ENCODE data around the gene KRTAP12-3.
"Not testable (repeated sequence)": the region's sequence is repeated elsewhere in the genome, so short reads cannot be mapped to it uniquely, and the experiment has no call there.

Gene KRTAP12-3

GRCh38 chr21:44686000-44686781 lies 28.5 kb downstream of the KRTAP12-3 start:
- FAIRE-seq, result no peak

GRCh38 chr21:44686843-44687561 lies 29.3 kb downstream of the KRTAP12-3 start:
- FAIRE-seq, result no peak

- FAIRE-seq, result no peak
These were observed 29.9 kb downstream of the KRTAP12-3 start for GRCh38 chr21:44687671-44688070.

- FAIRE-seq, result not testable (repeated sequence)
These were observed 32.0 kb downstream of the KRTAP12-3 start for GRCh38 chr21:44689740-44690139.

GRCh38 chr21:44691686-44692085 lies 34.0 kb downstream of the KRTAP12-3 start:
- no peak for FAIRE-seq

- FAIRE-seq, result no peak
These were observed 35.2 kb downstream of the KRTAP12-3 start for GRCh38 chr21:44692798-44693512.

DNA sequence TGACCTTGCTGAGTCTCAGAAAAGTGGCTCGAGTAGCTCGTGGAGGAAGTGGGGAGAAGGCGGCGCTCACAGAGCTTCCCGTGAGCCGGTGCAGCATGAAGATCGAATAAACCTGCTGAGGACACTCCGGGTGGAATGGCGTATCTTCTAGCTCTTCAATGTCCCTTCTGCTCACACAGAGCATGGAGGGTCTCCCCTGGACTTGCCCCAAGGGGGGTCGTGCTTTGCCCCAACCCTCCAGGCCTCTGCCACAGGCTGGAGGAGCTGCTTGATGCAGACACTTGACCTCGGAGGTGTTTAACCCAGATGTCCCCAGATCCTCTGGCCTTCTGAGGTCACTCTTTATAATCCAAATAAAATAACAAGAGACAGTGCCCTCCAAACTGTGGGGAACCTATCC lies 37.0 kb downstream of the KRTAP12-3 start:
- no peak for FAIRE-seq

GRCh38 chr21:44695184-44695583 lies 37.5 kb downstream of the KRTAP12-3 start:
- FAIRE-seq, result no peak

DNA sequence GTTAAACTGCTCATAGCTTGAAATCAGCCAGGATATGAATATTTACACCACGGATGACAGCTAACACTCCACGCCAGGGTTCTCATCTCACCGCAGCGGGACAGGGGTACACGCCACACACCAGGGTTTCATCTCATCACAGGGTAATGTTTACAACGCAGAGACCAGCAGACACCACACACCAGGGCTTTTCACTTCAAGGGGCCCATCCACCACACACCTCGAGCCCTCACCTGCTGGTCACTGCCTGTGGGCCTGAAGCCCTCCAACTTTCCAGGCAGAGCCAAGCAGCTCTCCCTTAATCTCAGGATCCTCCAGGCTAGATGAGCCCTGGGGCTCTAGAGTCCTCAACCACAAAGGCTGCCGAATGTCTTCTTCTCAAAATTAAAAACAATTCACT lies 37.9 kb downstream of the KRTAP12-3 start:
- FAIRE-seq, result no peak

- no peak for FAIRE-seq
These were observed 38.8 kb downstream of the KRTAP12-3 start for GRCh38 chr21:44696572-44696971.

- not testable (repeated sequence) for FAIRE-seq
These were observed 39.6 kb downstream of the KRTAP12-3 start, which contains the start of gene KRTAP10-12 for GRCh38 chr21:44697172-44697810. KRTAP10-12 (plus strand) TSS chr21:44697172; CDS start chr21:44697202, 30 bp downstream.

DNA sequence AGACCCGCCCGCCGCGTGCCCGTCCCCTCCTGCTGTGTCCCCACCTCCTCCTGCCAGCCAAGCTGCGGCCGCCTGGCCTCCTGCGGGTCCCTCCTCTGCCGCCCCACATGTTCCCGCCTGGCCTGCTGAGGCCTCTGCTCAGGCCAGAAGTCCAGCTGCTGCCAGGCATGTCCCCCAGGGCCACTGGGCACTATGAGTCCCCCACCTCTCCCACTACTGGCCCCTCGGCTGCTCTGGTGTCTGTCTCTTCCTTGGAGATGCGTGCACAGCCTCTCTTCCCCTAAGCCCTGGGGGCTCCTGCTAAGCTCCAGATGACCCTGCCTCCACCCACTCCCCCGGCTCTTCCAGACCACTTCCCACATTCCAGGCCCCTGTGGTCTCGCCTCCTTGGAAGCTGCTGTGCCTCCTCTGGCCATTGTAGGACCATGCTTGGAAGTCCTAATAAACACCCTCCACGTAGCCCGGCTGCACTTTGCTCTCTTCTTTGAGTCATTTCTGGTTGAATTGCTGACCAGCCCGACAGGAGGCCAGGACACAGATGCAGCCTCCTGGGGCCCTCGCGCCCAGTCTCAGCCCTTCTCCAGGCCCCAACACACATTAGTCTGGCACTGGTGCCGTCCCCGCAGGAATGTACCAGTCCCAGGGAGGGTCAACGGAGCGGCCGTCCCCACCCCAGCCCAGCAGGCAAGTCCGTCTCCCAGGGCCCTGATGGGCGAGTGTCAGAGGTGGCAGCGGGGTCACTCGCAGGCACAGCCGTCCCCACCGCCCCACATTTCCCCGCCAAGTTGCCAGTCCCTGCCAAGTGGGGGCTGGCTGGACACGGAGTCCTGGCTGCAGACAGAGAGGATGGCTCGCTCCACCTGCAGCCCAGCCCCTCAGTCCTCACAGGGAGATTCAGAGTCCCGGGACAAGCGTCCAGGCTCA lies 40.3 kb downstream of the KRTAP12-3 start:
- FAIRE-seq, result no peak

GRCh38 chr21:44699502-44700001 lies 41.8 kb downstream of the KRTAP12-3 start:
- no peak for FAIRE-seq

DNA sequence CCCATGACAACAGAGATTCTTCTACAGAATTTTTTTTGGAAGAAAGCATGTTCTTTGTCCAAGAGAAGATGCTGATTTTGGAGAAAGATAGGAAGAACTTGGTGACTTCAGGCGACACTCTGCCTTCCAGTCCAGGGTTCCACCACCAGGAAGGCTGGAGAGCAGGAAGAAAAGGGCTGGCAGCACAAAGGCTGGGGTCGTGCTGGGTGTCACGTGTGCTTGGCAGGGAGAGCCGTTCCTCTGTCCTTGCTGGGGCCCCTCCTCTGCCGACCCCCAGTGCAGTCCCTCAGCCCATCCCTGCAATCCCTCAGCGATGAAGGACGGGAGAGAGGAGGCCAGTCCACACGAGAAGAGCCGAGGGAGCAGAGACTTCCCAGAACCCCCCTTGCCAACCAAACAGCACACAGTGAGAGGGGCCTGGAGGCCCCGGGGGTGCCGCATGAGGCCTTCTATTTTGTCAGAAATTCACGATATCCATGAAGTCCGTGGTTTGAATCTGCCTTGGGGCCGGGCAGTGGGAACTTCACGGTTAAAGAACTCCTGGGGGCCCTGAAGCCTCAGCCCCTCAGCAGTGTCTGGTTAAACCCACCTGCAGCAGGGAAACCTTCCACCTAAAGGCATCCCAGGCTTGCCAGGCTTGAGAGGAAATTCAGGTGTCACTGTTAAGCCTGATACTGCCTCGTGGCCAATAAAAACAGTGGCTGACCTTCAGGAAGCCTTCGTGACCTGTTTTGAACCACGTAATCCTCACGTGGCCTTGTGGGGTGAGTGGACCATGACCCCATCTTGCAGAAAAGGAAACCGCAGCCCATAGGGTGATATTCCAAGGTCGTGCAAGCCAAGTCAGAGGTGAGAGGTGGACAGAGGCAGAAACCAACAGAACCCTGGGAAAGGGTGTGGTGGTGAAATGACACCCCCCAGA lies 42.6 kb downstream of the KRTAP12-3 start:
- FAIRE-seq, result no peak

DNA sequence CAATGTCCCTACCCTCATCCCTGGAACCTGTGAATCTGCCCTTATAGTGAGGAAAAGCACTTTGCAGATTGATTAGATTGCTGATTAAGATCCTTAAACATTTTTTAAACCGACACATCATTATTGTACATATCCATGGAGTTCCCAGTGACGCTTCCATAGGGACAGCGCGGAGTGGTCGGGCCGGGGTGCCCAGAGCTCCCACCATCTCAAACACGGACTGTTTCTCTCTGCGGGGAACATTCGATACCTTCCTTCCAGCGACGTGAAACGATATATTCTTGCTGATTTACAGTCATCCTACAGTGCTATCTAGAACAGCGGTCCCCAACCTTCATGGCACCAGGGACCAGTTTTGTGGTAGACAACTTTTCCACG lies 43.3 kb downstream of the KRTAP12-3 start:
- FAIRE-seq, result no peak

DNA sequence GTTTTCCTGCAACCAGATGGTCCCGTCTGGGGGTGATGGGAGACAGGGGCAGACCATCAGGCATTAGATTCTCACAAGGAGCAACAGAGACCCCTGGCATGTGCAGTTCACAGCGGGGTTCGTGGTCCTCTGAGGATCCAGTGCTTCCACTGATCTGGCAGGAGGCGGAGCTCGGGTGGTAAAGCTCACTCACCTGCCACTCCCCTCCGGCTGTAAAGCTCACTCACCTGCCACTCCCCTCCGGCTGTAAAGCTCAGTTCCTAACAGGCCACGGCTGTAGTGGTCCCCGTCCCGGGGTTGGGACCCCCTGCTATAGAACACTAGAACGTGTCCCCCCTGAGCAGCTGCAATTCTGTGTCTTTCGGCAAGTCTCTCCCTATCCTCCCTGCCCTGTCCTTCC lies 43.8 kb downstream of the KRTAP12-3 start:
- FAIRE-seq, result no peak

- no peak for FAIRE-seq
These were observed 44.6 kb downstream of the KRTAP12-3 start for GRCh38 chr21:44702111-44702972.

DNA sequence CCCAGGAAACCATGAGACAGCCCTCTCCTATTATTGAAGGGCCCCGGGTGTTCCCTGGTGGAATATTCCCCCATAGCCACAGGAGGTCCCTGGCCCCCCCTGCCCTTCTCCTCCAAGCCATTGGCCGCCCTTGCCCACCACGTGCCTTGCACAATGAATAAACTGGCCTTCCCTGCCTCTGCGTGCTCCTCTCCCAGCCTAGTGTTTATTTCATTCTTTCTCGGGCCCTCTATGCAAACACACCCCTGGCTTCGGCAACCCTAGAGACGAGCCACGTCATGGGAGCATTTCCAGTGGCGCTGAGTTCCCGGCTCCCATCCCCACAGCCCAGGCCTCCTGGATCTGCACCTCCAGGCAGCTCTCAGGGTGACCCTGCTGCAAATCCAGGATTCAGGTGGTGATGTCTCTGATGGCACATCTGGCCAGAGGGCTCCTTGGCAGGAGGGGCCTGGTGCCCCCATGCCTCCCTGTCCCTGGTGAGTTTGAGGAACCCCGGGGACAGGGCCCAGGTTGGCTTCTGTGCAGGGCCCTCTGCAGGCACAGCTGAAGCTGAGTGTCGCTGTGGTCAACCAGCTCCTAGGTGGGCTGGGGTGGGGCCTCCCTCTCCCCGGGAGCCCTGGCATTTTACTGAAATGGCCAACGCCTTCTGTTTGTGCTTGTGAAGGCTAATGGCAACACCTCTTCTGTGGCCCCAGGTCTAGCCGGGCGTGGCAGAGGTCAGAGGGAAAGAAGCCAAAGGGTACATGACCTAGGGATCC lies 45.4 kb downstream of the KRTAP12-3 start:
- FAIRE-seq, result no peak

Data from islet of Langerhans (tissue), 1 donor.